Caco-2 (cell line): ENCODE data around the gene MROH2A. TPM values are rescaled to one million over a fixed set of nuclear protein-coding genes. Genes with fewer than 3 reads are reported as not detected.

Source experiments
- BruUV-seq: library from RNA; stranded (reverse); fragments of 400-500 nt; replicated peaks from 2 replicates; lab custom pipeline; 2021; lab: Mats Ljungman, UMichigan
- CTCF ChIA-PET: fragments of 300-600 bp; sonication (Branson Sonifier 250); formaldehyde crosslinking; loops from one replicate; lab custom pipeline; 2022; ENCODE audit warnings: antibody characterized with exemption; lab: Charles Lee
- POLR2A ChIA-PET: fragments of 300-600 bp; sonication (Branson Sonifier 250); formaldehyde crosslinking; loops from one replicate; lab custom pipeline; 2022; ENCODE audit warnings: antibody characterized with exemption; lab: Charles Lee
- DNase-seq, 2 experiments: peaks; one replicate each; pipeline versions ENCODE4 v3.0.0 to v3.0.0-alpha.2; 2020 to 2022
- H3K27me3 ChIP-seq: replicated peaks from 2 replicates; pipeline ENCODE4 v1.6.0; 2011; ENCODE audit warnings: low read length; ENCODE audit not compliant: control insufficient read depth, insufficient read depth
- H3K36me3 ChIP-seq: 2 replicates; pipeline ENCODE4 v1.5.1; 2011; ENCODE audit warnings: low read length; ENCODE audit not compliant: control insufficient read depth, insufficient read depth
- H3K4me1 ChIP-seq: fragments of 250-450 bp; sonication (Bioruptor Pico); 2 replicates; pipeline ENCODE4 v1.5.1; 2020; ENCODE audit warnings: mild to moderate bottlenecking
- H3K4me3 ChIP-seq: 2 replicates; pipeline ENCODE4 v1.5.1; 2011; ENCODE audit warnings: low read depth, mild to moderate bottlenecking, control low read depth, low read length
- H3K9me3 ChIP-seq: fragments of 250-450 bp; sonication (Bioruptor Pico); 2 replicates; pipeline ENCODE4 v1.5.1; 2020; ENCODE audit warnings: mild to moderate bottlenecking, moderate library complexity
- H3K27ac Mint-ChIP-seq: one replicate; pipeline ENCODE4 v1.8.0; 2022; ENCODE audit warnings: mixed read lengths; ENCODE audit not compliant: unreplicated experiment
- H3K27me3 Mint-ChIP-seq: one replicate; pipeline ENCODE4 v1.8.0; 2022; ENCODE audit warnings: mixed read lengths; ENCODE audit not compliant: insufficient read depth, unreplicated experiment
- H3K36me3 Mint-ChIP-seq: one replicate; pipeline ENCODE4 v1.8.0; 2022; ENCODE audit warnings: mild to moderate bottlenecking, mixed read lengths; ENCODE audit not compliant: insufficient read depth, unreplicated experiment
- H3K4me1 Mint-ChIP-seq: one replicate; pipeline ENCODE4 v1.8.0; 2022; ENCODE audit warnings: low read depth, mixed read lengths; ENCODE audit not compliant: unreplicated experiment
- H3K4me3 Mint-ChIP-seq: one replicate; pipeline ENCODE4 v1.8.0; 2022; ENCODE audit warnings: mild to moderate bottlenecking, moderate library complexity, mixed read lengths; ENCODE audit not compliant: unreplicated experiment
- H3K9me3 Mint-ChIP-seq: one replicate; pipeline ENCODE4 v1.8.0; 2022; ENCODE audit warnings: mixed read lengths; ENCODE audit not compliant: unreplicated experiment
- CTCF ChIP-seq, 2 experiments: fragments of 200-600 bp in 1 of 2; IDR thresholded peaks; 1 replicate in 1 of 2; 2 replicates in 1 of 2; pipeline versions ENCODE4 v1.5.1 to v1.8.0; 2011 to 2022; ENCODE audit warnings: antibody characterized with exemption in 1 of 2, control low read depth in 1 of 2, inconsistent platforms in 1 of 2, low read depth in 1 of 2, low read length in 1 of 2, mild to moderate bottlenecking in 1 of 2, moderate library complexity in 1 of 2; ENCODE audit not compliant: insufficient read depth in 1 of 2, severe bottlenecking in 1 of 2, unreplicated experiment in 1 of 2
- intact Hi-C: fragments of 100-400 bp; cut with micrococcal nuclease; formaldehyde crosslinking; loops from one replicate; pipeline ENCODE4 v1.10.0; 2022; ENCODE audit not compliant: unreplicated experiment
- total RNA-seq: library from RNA; stranded (reverse); gene quantifications from 2 replicates; pipeline ENCODE4 v1.2.3, GENCODE V29; 2022

MROH2A gene
- total RNA-seq, 1 experiment from 2014 or later = not detected

- DNase-seq = no peak
- Mint-ChIP-seq H3K27me3 (no peaks in the 10 kb centered on the region), H3K36me3 (peaks cover 23% of the 10 kb centered on the region), H3K4me1 (peaks cover 9% of the 10 kb centered on the region), H3K4me3 (no peak overlapping the region), H3K27ac (no peak overlapping the region), H3K9me3 (no peaks in the 10 kb centered on the region)
- H3K4me3 ChIP-seq = no peak overlapping the region
- no peaks in the 10 kb centered on the region for H3K27me3 ChIP-seq
- POLR2A ChIA-PET = no interaction called here
- TF ChIP-seq CTCF (IDR thresholded peaks at IDR 0.05; ENCODE audit: insufficient read depth in 1 of 2, low read depth in 1 of 2, low read length in 1 of 2, severe bottlenecking in 1 of 2, unreplicated experiment in 1 of 2) = no peak
- no peaks in the 10 kb centered on the region for H3K4me1 ChIP-seq
- intact Hi-C loops = no loop called here
- no TSS peak for BruUV-seq
- CTCF ChIA-PET = no interaction called here
- no peaks in the 10 kb centered on the region for H3K36me3 ChIP-seq
- no peaks in the 10 kb centered on the region for H3K9me3 ChIP-seq
These were observed 10.1 kb upstream of the MROH2A start for GRCh38 chr2:233768076-233768475.

- intact Hi-C loops = no loop called here
- no peaks in the 10 kb centered on the region for H3K4me1 ChIP-seq
- no peaks in the 10 kb centered on the region for H3K36me3 ChIP-seq
- Mint-ChIP-seq H3K36me3 (peaks cover 14% of the 10 kb centered on the region), H3K9me3 (no peaks in the 10 kb centered on the region), H3K4me3 (no peak overlapping the region), H3K27me3 (no peaks in the 10 kb centered on the region), H3K4me1 (peaks cover under 1% of the 10 kb centered on the region), H3K27ac (no peak overlapping the region)
- TF ChIP-seq CTCF (IDR thresholded peaks at IDR 0.05; ENCODE audit: insufficient read depth in 1 of 2, low read depth in 1 of 2, low read length in 1 of 2, severe bottlenecking in 1 of 2, unreplicated experiment in 1 of 2) = no peak
- ChIA-PET POLR2A (no interaction called here), CTCF (no interaction called here)
- H3K9me3 ChIP-seq = no peaks in the 10 kb centered on the region
- H3K27me3 ChIP-seq = no peaks in the 10 kb centered on the region
- no peak for DNase-seq
- no peak overlapping the region for H3K4me3 ChIP-seq
- no TSS peak for BruUV-seq
These were observed 8.9 kb upstream of the MROH2A start for GRCh38 chr2:233769260-233769659.

GRCh38 chr2:233772153-233772552 is 6.0 kb upstream of the MROH2A start:
- no peak for TF ChIP-seq CTCF (IDR thresholded peaks at IDR 0.05; ENCODE audit: insufficient read depth in 1 of 2, low read depth in 1 of 2, low read length in 1 of 2, severe bottlenecking in 1 of 2, unreplicated experiment in 1 of 2)
- Histone ChIP-seq H3K4me3 (no peak overlapping the region), H3K27me3 (no peaks in the 10 kb centered on the region), H3K4me1 (no peaks in the 10 kb centered on the region), H3K36me3 (no peaks in the 10 kb centered on the region), H3K9me3 (no peaks in the 10 kb centered on the region)
- Mint-ChIP-seq H3K9me3 (peaks cover 10% of the 10 kb centered on the region), H3K4me3 (no peak overlapping the region), H3K4me1 (no peaks in the 10 kb centered on the region), H3K27me3 (no peaks in the 10 kb centered on the region), H3K36me3 (peaks cover 25% of the 10 kb centered on the region), H3K27ac (no peak overlapping the region)
- intact Hi-C loops = no loop called here
- ChIA-PET CTCF (no interaction called here), POLR2A (no interaction called here)
- DNase-seq = no peak
- no TSS peak for BruUV-seq
